Type B pancreatic cell (in vitro differentiated cells): ENCODE data around the gene HLA-DRA. TPM values are rescaled to one million over a fixed set of nuclear protein-coding genes. Genes with fewer than 3 reads are reported as not detected.

Source experiments
- DNase-seq: peaks from one replicate; pipeline ENCODE4 v3.0.0; 2021; ENCODE audit warnings: mixed read lengths; ENCODE audit not compliant: unreplicated experiment; ENCODE audit errors: extremely low spot score
- H3K27ac Mint-ChIP-seq: 2 replicates; pipeline ENCODE4 v1.8.0; 2021; ENCODE audit warnings: mild to moderate bottlenecking, mixed read lengths
- H3K27me3 Mint-ChIP-seq: 2 replicates; pipeline ENCODE4 v1.8.0; 2021; ENCODE audit warnings: mixed read lengths
- H3K36me3 Mint-ChIP-seq: 2 replicates; pipeline ENCODE4 v1.8.0; 2021; ENCODE audit warnings: mixed read lengths
- H3K4me1 Mint-ChIP-seq: one replicate; pipeline ENCODE4 v1.8.0; 2021; ENCODE audit warnings: mixed read lengths; ENCODE audit not compliant: unreplicated experiment
- H3K4me3 Mint-ChIP-seq: 2 replicates; pipeline ENCODE4 v1.8.0; 2021; ENCODE audit warnings: mild to moderate bottlenecking, mixed read lengths
- H3K9me3 Mint-ChIP-seq: 2 replicates; pipeline ENCODE4 v1.8.0; 2021; ENCODE audit warnings: mixed read lengths
- total RNA-seq: library from RNA; stranded (reverse); gene quantifications from 2 replicates; pipeline ENCODE4 v1.2.1, GENCODE V29; 2021; ENCODE audit warnings: low replicate concordance
- TF ChIP-seq, protein P1 (sequence below): fragments of 200-600 bp; sonication (generic); conservative IDR thresholded peaks from 2 replicates; pipeline ENCODE4 v1.5.0; 2021; ENCODE audit warnings: antibody characterized with exemption, mild to moderate bottlenecking

HLA-DRA gene
- total RNA-seq, 1 donor from 2014 or later = 1.4 TPM

DNA sequence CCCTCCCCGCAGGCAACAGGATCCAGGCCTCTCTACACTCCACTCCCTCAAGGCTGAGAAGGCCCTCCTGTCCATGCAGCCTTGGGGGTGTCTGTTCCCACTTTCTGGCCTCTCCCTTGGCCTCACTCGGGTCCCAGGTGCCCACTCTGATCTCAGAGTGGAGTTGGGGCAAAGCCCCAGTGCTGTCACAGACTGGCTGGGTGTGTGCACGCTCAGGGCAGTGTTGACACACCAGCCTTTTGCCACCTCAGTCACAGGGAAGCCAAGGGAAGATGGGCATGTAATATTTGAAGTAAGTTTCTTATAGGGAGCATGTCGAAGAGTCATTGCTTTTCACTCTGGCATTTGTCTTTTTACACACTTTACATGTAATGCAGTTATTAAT, 44.9 kb downstream of the HLA-DRA start:
- TF ChIP-seq, protein P1, sequence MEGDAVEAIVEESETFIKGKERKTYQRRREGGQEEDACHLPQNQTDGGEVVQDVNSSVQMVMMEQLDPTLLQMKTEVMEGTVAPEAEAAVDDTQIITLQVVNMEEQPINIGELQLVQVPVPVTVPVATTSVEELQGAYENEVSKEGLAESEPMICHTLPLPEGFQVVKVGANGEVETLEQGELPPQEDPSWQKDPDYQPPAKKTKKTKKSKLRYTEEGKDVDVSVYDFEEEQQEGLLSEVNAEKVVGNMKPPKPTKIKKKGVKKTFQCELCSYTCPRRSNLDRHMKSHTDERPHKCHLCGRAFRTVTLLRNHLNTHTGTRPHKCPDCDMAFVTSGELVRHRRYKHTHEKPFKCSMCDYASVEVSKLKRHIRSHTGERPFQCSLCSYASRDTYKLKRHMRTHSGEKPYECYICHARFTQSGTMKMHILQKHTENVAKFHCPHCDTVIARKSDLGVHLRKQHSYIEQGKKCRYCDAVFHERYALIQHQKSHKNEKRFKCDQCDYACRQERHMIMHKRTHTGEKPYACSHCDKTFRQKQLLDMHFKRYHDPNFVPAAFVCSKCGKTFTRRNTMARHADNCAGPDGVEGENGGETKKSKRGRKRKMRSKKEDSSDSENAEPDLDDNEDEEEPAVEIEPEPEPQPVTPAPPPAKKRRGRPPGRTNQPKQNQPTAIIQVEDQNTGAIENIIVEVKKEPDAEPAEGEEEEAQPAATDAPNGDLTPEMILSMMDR = no peak
- no peak overlapping the region for H3K27ac Mint-ChIP-seq
- no peak overlapping the region for H3K4me3 Mint-ChIP-seq
- H3K27me3 Mint-ChIP-seq = peaks cover 18% of the 10 kb centered on the region
- H3K36me3 Mint-ChIP-seq = no peaks in the 10 kb centered on the region
- H3K9me3 Mint-ChIP-seq = no peaks in the 10 kb centered on the region
- DNase-seq = no peak
- H3K4me1 Mint-ChIP-seq = no peaks in the 10 kb centered on the region

DNA sequence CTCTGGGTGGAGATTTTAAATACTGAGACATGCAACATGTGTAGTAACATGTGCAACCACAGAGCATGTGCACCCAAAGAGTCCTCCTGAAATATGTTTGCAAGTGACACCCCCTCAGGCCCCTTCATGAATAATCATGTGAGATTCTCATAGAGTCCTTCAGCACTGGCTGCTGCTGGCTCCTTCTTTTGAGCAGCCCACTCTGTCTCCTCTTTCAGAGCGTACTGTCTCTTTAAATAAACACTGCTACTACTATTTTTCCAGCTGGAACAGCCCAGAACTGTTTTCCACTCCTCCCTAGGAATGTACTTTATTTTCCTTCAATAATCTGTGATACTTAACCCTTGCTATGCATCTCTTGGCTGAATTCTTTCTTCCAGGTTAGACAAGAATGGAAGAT, 48.4 kb downstream of the HLA-DRA start:
- H3K36me3 Mint-ChIP-seq = no peaks in the 10 kb centered on the region
- no peaks in the 10 kb centered on the region for H3K9me3 Mint-ChIP-seq
- H3K4me3 Mint-ChIP-seq = no peak overlapping the region
- H3K27ac Mint-ChIP-seq = no peak overlapping the region
- peaks cover 14% of the 10 kb centered on the region for H3K27me3 Mint-ChIP-seq
- DNase-seq = no peak
- TF ChIP-seq, protein P1 = no peak
- no peaks in the 10 kb centered on the region for H3K4me1 Mint-ChIP-seq

DNA sequence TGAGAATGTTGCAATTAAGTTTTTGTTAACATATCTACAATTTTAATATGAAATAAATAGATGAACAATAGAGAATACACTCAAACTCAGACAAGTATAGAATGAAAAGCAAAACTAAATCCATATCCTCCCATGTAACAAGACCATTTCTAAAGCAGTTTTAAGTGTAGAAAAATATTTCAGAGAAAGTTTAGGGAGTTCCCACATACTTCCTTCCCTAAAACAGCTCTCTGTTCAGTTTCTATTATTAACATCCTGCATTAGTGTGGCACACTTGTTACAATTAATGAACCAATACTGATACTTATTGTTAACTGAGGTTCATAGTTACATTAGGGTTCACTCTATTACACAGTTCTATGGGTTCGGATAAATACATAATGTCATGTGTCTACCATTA, 52.0 kb downstream of the HLA-DRA start:
- no peaks in the 10 kb centered on the region for H3K36me3 Mint-ChIP-seq
- H3K27ac Mint-ChIP-seq = no peak overlapping the region
- no peak for DNase-seq
- peaks cover 21% of the 10 kb centered on the region for H3K27me3 Mint-ChIP-seq
- TF ChIP-seq, protein P1 = no peak
- peaks cover 5% of the 10 kb centered on the region for H3K9me3 Mint-ChIP-seq
- no peak overlapping the region for H3K4me3 Mint-ChIP-seq
- H3K4me1 Mint-ChIP-seq = no peaks in the 10 kb centered on the region

DNA sequence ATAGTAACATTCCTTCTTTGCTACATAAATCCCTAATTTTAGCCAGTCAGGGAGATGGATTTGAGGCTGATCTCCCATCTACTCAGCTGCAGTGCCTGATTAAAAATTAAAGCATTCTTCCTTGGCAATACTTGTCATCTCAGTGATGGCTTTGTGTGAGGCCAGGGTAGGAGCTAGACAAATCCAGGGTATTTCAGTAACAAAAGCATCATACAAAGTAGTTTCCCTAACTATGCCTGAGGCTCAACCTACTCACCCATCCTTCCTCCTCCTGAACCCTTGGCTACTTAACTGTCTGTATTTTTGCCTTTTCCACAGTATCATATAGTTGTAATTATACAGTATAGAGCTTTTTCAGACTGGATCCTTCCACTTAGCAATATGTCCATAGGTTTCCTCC, 52.7 kb downstream of the HLA-DRA start:
- peaks cover 5% of the 10 kb centered on the region for H3K9me3 Mint-ChIP-seq
- no peak for DNase-seq
- no peak overlapping the region for H3K4me3 Mint-ChIP-seq
- no peaks in the 10 kb centered on the region for H3K36me3 Mint-ChIP-seq
- TF ChIP-seq, protein P1 = no peak
- peaks cover 18% of the 10 kb centered on the region for H3K27me3 Mint-ChIP-seq
- H3K4me1 Mint-ChIP-seq = no peaks in the 10 kb centered on the region
- H3K27ac Mint-ChIP-seq = no peak overlapping the region

Other genes starting within 250 kb of the HLA-DRA start
- 137 and 166 TPM in 2 replicates for gene PBX2, start 249.7 kb upstream of the HLA-DRA start, total RNA-seq
- 0.48 and 3.3 TPM in 2 replicates for gene GPSM3, start 247.2 kb upstream of the HLA-DRA start, total RNA-seq
- 1.5 and 1.9 TPM in 2 replicates for gene NOTCH4, start 215.8 kb upstream of the HLA-DRA start, total RNA-seq
- gene TSBP1, start 68.0 kb upstream of the HLA-DRA start, total RNA-seq = not detected in 2 replicates
- gene BTNL2, start 32.7 kb upstream of the HLA-DRA start, total RNA-seq = not detected in 2 replicates
- gene HLA-DRB5, start 90.4 kb downstream of the HLA-DRA start, total RNA-seq = 9.2 and 22.1 TPM in 2 replicates
- 24.3 and 88.9 TPM in 2 replicates for gene HLA-DRB1, start 150.0 kb downstream of the HLA-DRA start, total RNA-seq
- gene HLA-DQA1, start 197.5 kb downstream of the HLA-DRA start, total RNA-seq = not detected in 2 replicates
- gene HLA-DQB1, start 226.8 kb downstream of the HLA-DRA start, total RNA-seq = 5.1 and 12.8 TPM in 2 replicates